ENCODE data around the gene C16orf74.

C16orf74 gene

GRCh38 chr16:85724936-85725335 lies 26.0 kb downstream of the C16orf74 start:
- no peaks in the 10 kb centered on the region for H3F3A ChIP-seq (ENCODE audit: insufficient read depth, low read length)
- no peak overlapping the region for H3K4me3 ChIP-seq (ENCODE audit: low read length)
- H2AFZ ChIP-seq (ENCODE audit: low read length), result no peak overlapping the region
- H3K79me2 ChIP-seq (ENCODE audit: low read length), result no peaks in the 10 kb centered on the region
- H3K9me2 ChIP-seq (replicated peaks; ENCODE audit: insufficient read depth, low read length), result no peaks in the 10 kb centered on the region
- DNase-seq, result no peak
- no peaks in the 10 kb centered on the region for H3K9me3 ChIP-seq (replicated peaks; ENCODE audit: insufficient read depth, low read length)
- H3K27ac ChIP-seq (ENCODE audit: low read length), result no peak overlapping the region
- H4K20me1 ChIP-seq (ENCODE audit: insufficient read depth, low read length), result no peaks in the 10 kb centered on the region
- TF ChIP-seq EZH2 (optimal IDR thresholded peaks at IDR 0.05; ENCODE audit: low read depth, low read length) (no peak), EZH2phosphoT487 (IDR thresholded peaks at IDR 0.05; ENCODE audit: low read length) (no peak), CTCF (IDR thresholded peaks at IDR 0.05; ENCODE audit: low read length) (no peak)
- no peaks in the 10 kb centered on the region for H3K36me3 ChIP-seq (replicated peaks; ENCODE audit: insufficient read depth, low read length)
- H3K4me1 ChIP-seq (ENCODE audit: low read length), result no peaks in the 10 kb centered on the region
- no peak overlapping the region for H3K9ac ChIP-seq (ENCODE audit: low read length)
- H3K4me2 ChIP-seq (ENCODE audit: low read depth, low read length), result no peak overlapping the region
- peaks cover 6% of the 10 kb centered on the region; the same call in 1 of the 2 replicates for H3K27me3 ChIP-seq (replicated peaks; ENCODE audit: insufficient read depth, low read length)

DNA sequence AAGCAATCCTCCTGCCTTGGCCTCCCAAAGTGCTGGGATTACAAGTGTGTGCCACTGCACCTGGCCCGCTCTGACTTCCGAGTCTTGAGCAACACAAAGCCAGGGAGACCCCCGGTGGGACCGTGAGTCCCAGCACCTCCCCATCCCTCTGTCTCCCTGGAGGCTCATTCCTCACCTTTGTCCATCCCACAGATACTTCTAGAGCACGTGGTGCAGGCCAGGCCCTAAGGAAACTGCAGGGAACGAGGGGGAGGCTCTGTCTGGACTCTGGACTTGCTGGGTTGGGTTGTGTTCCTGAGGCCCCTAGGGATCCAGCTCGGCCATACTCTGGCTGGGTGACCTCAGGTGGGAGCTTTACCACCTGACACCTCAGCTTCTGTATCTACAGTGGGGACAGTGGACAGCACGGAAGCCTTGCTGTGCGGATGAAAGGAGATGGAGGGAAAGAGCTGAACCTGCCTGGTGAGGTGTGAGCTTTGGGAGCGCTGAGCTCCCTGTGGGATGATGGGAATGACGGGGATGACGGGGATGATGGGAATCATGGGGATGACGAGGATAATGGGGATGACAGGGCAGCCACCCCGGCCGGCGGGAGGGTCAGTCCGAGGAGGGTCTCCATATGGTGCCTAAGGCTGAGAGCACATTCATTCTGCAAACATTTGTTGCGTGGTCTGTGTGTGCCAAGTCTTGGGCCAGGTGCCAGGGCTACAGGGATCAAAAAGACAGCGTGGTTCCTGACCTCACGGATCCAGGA lies 26.6 kb downstream of the C16orf74 start:
- DNase-seq, result no peak
- Histone ChIP-seq H3K9me3 (replicated peaks; ENCODE audit: insufficient read depth, low read length) (no peaks in the 10 kb centered on the region), H3K4me1 (ENCODE audit: low read length) (no peaks in the 10 kb centered on the region), H3K4me3 (ENCODE audit: low read length) (no peak overlapping the region), H3K9me2 (replicated peaks; ENCODE audit: insufficient read depth, low read length) (no peaks in the 10 kb centered on the region), H2AFZ (ENCODE audit: low read length) (no peak overlapping the region), H3K27me3 (replicated peaks; ENCODE audit: insufficient read depth, low read length) (peaks cover 6% of the 10 kb centered on the region; the same call in 1 of the 2 replicates), H3F3A (ENCODE audit: insufficient read depth, low read length) (no peaks in the 10 kb centered on the region), H3K79me2 (ENCODE audit: low read length) (no peaks in the 10 kb centered on the region), H3K36me3 (replicated peaks; ENCODE audit: insufficient read depth, low read length) (no peaks in the 10 kb centered on the region), H3K4me2 (ENCODE audit: low read depth, low read length) (no peak overlapping the region), H4K20me1 (ENCODE audit: insufficient read depth, low read length) (no peaks in the 10 kb centered on the region), H3K27ac (ENCODE audit: low read length) (no peak overlapping the region), H3K9ac (ENCODE audit: low read length) (no peak overlapping the region)
- no peak for TF ChIP-seq CTCF (IDR thresholded peaks at IDR 0.05; ENCODE audit: low read length)
- TF ChIP-seq EZH2 (optimal IDR thresholded peaks at IDR 0.05; ENCODE audit: low read depth, low read length), result no peak
- no peak for TF ChIP-seq EZH2phosphoT487 (IDR thresholded peaks at IDR 0.05; ENCODE audit: low read length)

GRCh38 chr16:85722128-85722893 lies 28.6 kb downstream of the C16orf74 start:
- Histone ChIP-seq H3K36me3 (replicated peaks; ENCODE audit: insufficient read depth, low read length) (no peaks in the 10 kb centered on the region), H3K27ac (ENCODE audit: low read length) (no peak overlapping the region), H3K27me3 (replicated peaks; ENCODE audit: insufficient read depth, low read length) (peaks cover 6% of the 10 kb centered on the region; the same call in 1 of the 2 replicates), H3K79me2 (ENCODE audit: low read length) (no peaks in the 10 kb centered on the region), H3K4me3 (ENCODE audit: low read length) (no peak overlapping the region), H3K4me1 (ENCODE audit: low read length) (no peaks in the 10 kb centered on the region), H3K9me2 (replicated peaks; ENCODE audit: insufficient read depth, low read length) (no peaks in the 10 kb centered on the region), H3K4me2 (ENCODE audit: low read depth, low read length) (no peak overlapping the region), H2AFZ (ENCODE audit: low read length) (no peak overlapping the region), H3K9ac (ENCODE audit: low read length) (no peak overlapping the region), H3K9me3 (replicated peaks; ENCODE audit: insufficient read depth, low read length) (no peaks in the 10 kb centered on the region), H3F3A (ENCODE audit: insufficient read depth, low read length) (no peaks in the 10 kb centered on the region), H4K20me1 (ENCODE audit: insufficient read depth, low read length) (no peaks in the 10 kb centered on the region)
- no peak for TF ChIP-seq EZH2 (optimal IDR thresholded peaks at IDR 0.05; ENCODE audit: low read depth, low read length)
- TF ChIP-seq EZH2phosphoT487 (IDR thresholded peaks at IDR 0.05; ENCODE audit: low read length), result no peak
- no peak for TF ChIP-seq CTCF (IDR thresholded peaks at IDR 0.05; ENCODE audit: low read length)
- no peak for DNase-seq
